GM12878 (cell line): ENCODE data around the gene GPLD1. TPM values are rescaled to one million over a fixed set of nuclear protein-coding genes. Genes with fewer than 3 reads are reported as not detected.

Experiments used
- ATAC-seq: fragments of 200-7000 bp; cut with Tn5 transposase; 3 replicates; pipeline ENCODE4 v1.9.1; 2020; ENCODE audit warnings: mild to moderate bottlenecking, moderate library complexity
- BruUV-seq: library from RNA; stranded (reverse); fragments of 400-500 nt; replicated peaks from 2 replicates; lab custom pipeline; 2021; lab: Mats Ljungman, UMichigan
- CTCF ChIA-PET: fragments of 300-600 bp; sonication (Branson Sonifier 250); formaldehyde crosslinking; extraction: SDS; loops from one replicate; lab custom pipeline; 2021; ENCODE audit warnings: inconsistent platforms; lab: Yijun Ruan, JAX
- POLR2A ChIA-PET: fragments of 350-600 bp; formaldehyde crosslinking; extraction: SDS; loops from one replicate; lab custom pipeline; 2021; ENCODE audit warnings: inconsistent platforms; lab: Charles Lee
- RAD21 ChIA-PET: fragments of 300-600 bp; sonication (Branson Sonifier 250); formaldehyde crosslinking; loops from one replicate; lab custom pipeline; 2023; ENCODE audit warnings: antibody characterized with exemption; ENCODE audit not compliant: unreplicated experiment; lab: Charles Lee
- SMC1A ChIA-PET: fragments of 300-600 bp; sonication (Branson Sonifier 250); formaldehyde crosslinking; loops from one replicate; lab custom pipeline; 2023; ENCODE audit not compliant: unreplicated experiment, uncharacterized antibody; lab: Charles Lee
- DNase-seq: peaks from one replicate; pipeline ENCODE4 v3.0.0-alpha.2; 2011; ENCODE audit warnings: low read depth, low spot score
- FAIRE-seq: peaks from 3 replicates; lab custom pipeline; 2011; peaks lifted over from hg19 to GRCh38; lab: Jason Lieb, UNC
- H2AFZ ChIP-seq: 2 replicates; pipeline ENCODE4 v1.6.0; 2011; ENCODE audit warnings: low read depth, low read length, control low read depth; ENCODE audit not compliant: control insufficient read depth
- H3K27ac ChIP-seq: 2 replicates; pipeline ENCODE4 v1.5.1; 2011; ENCODE audit warnings: control low read depth; ENCODE audit not compliant: control insufficient read depth, insufficient read depth
- H3K27me3 ChIP-seq, 2 experiments: replicated peaks in 1 of 2; 2 replicates each; pipeline versions ENCODE4 v1.6.0 to v1.6.1; 2011; ENCODE audit warnings: low read length in 1 of 2; ENCODE audit not compliant: control insufficient read depth in 2 of 2, insufficient read depth in 2 of 2
- H3K36me3 ChIP-seq, 2 experiments: 2 replicates each; pipeline ENCODE4 v1.5.1; 2011; ENCODE audit warnings: low read length in 1 of 2; ENCODE audit not compliant: control insufficient read depth in 2 of 2, insufficient read depth in 2 of 2
- H3K4me1 ChIP-seq: 2 replicates; pipeline ENCODE4 v1.6.1; 2011; ENCODE audit warnings: mild to moderate bottlenecking, low read length, moderate library complexity, mixed read lengths; ENCODE audit not compliant: control insufficient read depth, insufficient read depth
- H3K4me2 ChIP-seq: 2 replicates; pipeline ENCODE4 v1.6.0; 2011; ENCODE audit warnings: control low read depth; ENCODE audit not compliant: control insufficient read depth, insufficient read depth
- H3K4me3 ChIP-seq: fragments of 200-600 bp; sonication (generic); 2 replicates; pipeline ENCODE4 v1.5.1; 2016
- H3K79me2 ChIP-seq: 2 replicates; pipeline ENCODE4 v1.6.0; 2011; ENCODE audit warnings: low read length; ENCODE audit not compliant: control insufficient read depth, insufficient read depth
- H3K9ac ChIP-seq: 2 replicates; pipeline ENCODE4 v1.8.0; 2011; ENCODE audit warnings: low read length, control low read depth, mixed read lengths; ENCODE audit not compliant: control insufficient read depth, insufficient read depth
- H3K9me3 ChIP-seq: replicated peaks from 3 replicates; pipeline ENCODE4 v1.5.1; 2011; ENCODE audit warnings: mild to moderate bottlenecking, low read length; ENCODE audit not compliant: control insufficient read depth, insufficient read depth
- H4K20me1 ChIP-seq: 2 replicates; pipeline ENCODE4 v1.6.0; 2011; ENCODE audit not compliant: control insufficient read depth, insufficient read depth
- EGR1 ChIP-seq, 2 experiments: IDR thresholded peaks; 1 replicate in 1 of 2; 2 replicates in 1 of 2; pipeline ENCODE4 v1.6.1; 2011 to 2012; ENCODE audit warnings: low read depth in 2 of 2, low read length in 2 of 2, borderline replicate concordance in 1 of 2, mild to moderate bottlenecking in 1 of 2, moderate library complexity in 1 of 2
- POU2F2 ChIP-seq: IDR thresholded peaks from 3 replicates; pipeline ENCODE4 v1.6.1; 2011; ENCODE audit warnings: low read depth, mild to moderate bottlenecking, low read length, borderline replicate concordance
- ZNF687 ChIP-seq: fragments of 450-650 bp; IDR thresholded peaks from 2 replicates; pipeline ENCODE4 v1.6.1; 2017; ENCODE audit warnings: mild to moderate bottlenecking, moderate library complexity
- WGBS: methylation state at CpG from one replicate; pipeline ENCODE4 v1.1.6; 2016; ENCODE audit warnings: low lambda C conversion rate; ENCODE audit not compliant: insufficient replicate concordance, insufficient coverage; ENCODE audit errors: missing lambda C conversion rate; 5-methylcytosine and 5-hydroxymethylcytosine counted together
- in situ Hi-C: fragments of 300-500 bp; cut with MboI; formaldehyde crosslinking; loops from 9 replicates; pipeline ENCODE4 v1.14.3; 2018; ENCODE audit warnings: mixed read lengths
- intact Hi-C: fragments of 100-400 bp; cut with micrococcal nuclease; formaldehyde crosslinking; loops from one replicate; pipeline ENCODE4 v1.14.2; 2022; ENCODE audit not compliant: unreplicated experiment
- polyA plus RNA-seq, 11 experiments: library from polyadenylated mRNA; depleted of rRNA in 4 of 11; unstranded in 6 of 11; stranded (reverse) in 5 of 11; fragments of >200 nt; fragmentation: Nextera tagmentation in 4 of 11; fragmentation: Illumina TruSeq in 1 of 11; extraction: Ambion mirVana in 4 of 11; extraction: Trizol in 1 of 11; gene quantifications; 1 replicate in 1 of 11; 2 replicates in 10 of 11; pipeline versions ENCODE4 v1.2.1 to v1.2.3, GENCODE V29; 2011 to 2016; ENCODE audit warnings: inconsistent platforms in 2 of 11, missing spikeins in 2 of 11, low read depth in 1 of 11
- total RNA-seq, 4 experiments: library from RNA; depleted of rRNA in 3 of 4; stranded (reverse); fragments of >200 nt in 3 of 4; fragmentation: Illumina TruSeq in 1 of 4; extraction: Trizol in 1 of 4; gene quantifications; 2 replicates each; pipeline versions ENCODE4 v1.2.1 to v1.2.3, GENCODE V29; 2013 to 2021
- TF ChIP-seq, protein P1 (sequence below): fragments of 450-650 bp; IDR thresholded peaks from 2 replicates; pipeline ENCODE4 v1.6.1; 2017; ENCODE audit warnings: antibody characterized with exemption, mild to moderate bottlenecking, moderate library complexity

Gene GPLD1
- total and polyA plus RNA-seq, 10 of the 15 experiments (the other 5 are each of a cell fraction or from before 2014, with no cell fraction given), result 0.04 to 1.0 (median 0.69) TPM

DNA sequence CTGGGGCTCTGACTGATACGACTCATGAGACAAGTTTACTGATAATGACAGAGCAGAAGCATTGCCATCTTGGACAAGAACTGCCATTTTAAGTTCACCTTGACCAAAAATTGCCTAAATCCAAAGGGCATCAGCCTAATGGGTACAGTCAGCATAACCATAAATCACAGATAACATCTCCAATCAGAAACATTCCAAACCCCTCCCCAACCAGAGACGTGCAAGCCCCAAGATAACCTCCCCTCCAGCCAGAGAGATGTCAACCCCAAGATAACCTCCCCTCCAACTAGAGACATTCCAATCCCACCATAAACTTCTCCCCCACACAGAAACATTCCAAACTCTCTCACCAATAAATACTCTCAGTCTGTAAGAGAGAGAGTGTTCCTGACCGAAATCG, 10.5 kb downstream of the GPLD1 start (continued):
- no peak for TF ChIP-seq ZNF687
- no peak for TF ChIP-seq EGR1 (IDR thresholded peaks at IDR 0.05; ENCODE audit: borderline replicate concordance in 1 of 2, low read depth in 2 of 2, low read length in 2 of 2)

- RAD21 ChIA-PET, result no interaction called here
- H4K20me1 ChIP-seq, result no peaks in the 10 kb centered on the region
- TF ChIP-seq, protein P1, sequence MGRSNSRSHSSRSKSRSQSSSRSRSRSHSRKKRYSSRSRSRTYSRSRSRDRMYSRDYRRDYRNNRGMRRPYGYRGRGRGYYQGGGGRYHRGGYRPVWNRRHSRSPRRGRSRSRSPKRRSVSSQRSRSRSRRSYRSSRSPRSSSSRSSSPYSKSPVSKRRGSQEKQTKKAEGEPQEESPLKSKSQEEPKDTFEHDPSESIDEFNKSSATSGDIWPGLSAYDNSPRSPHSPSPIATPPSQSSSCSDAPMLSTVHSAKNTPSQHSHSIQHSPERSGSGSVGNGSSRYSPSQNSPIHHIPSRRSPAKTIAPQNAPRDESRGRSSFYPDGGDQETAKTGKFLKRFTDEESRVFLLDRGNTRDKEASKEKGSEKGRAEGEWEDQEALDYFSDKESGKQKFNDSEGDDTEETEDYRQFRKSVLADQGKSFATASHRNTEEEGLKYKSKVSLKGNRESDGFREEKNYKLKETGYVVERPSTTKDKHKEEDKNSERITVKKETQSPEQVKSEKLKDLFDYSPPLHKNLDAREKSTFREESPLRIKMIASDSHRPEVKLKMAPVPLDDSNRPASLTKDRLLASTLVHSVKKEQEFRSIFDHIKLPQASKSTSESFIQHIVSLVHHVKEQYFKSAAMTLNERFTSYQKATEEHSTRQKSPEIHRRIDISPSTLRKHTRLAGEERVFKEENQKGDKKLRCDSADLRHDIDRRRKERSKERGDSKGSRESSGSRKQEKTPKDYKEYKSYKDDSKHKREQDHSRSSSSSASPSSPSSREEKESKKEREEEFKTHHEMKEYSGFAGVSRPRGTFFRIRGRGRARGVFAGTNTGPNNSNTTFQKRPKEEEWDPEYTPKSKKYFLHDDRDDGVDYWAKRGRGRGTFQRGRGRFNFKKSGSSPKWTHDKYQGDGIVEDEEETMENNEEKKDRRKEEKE, result no peak
- no peak for TF ChIP-seq POU2F2
- TF ChIP-seq, all 136 proteins: peak for 0
- no peak for DNase-seq
- WGBS, result 59% methylated on average over 1 of the region's 1 CpG
- BruUV-seq, result no TSS peak
- intact Hi-C loops (no loop called here), in situ Hi-C loops (no loop called here)
- H3K79me2 ChIP-seq, result no peaks in the 10 kb centered on the region
- ATAC-seq, result no peak
- H3K27ac ChIP-seq, result no peak overlapping the region
- no peaks in the 10 kb centered on the region for H3K36me3 ChIP-seq
- ChIA-PET SMC1A (interaction anchor here (0.8 kb wide), 1 partner anchor 71 kb away, joined by 3 read pairs; no protein-coding TSS in a partner anchor), POLR2A (no interaction called here), CTCF (interaction anchor here (1.6 kb wide), 1 partner anchor 105 kb away, joined by 3 read pairs; no protein-coding TSS in a partner anchor)
- H3K9me3 ChIP-seq, result no peaks in the 10 kb centered on the region
- H3K4me2 ChIP-seq, result no peak overlapping the region
- no peak overlapping the region for H2AFZ ChIP-seq
- H3K4me3 ChIP-seq, result no peak overlapping the region
- H3K9ac ChIP-seq, result no peak overlapping the region
- FAIRE-seq, result no peak
- no peaks in the 10 kb centered on the region for H3K4me1 ChIP-seq
- no peaks in the 10 kb centered on the region for H3K27me3 ChIP-seq
Measured at GRCh38 chr6:24477070-24477469, 12.3 kb downstream of the GPLD1 start.
